ENCODE results near the gene SRRD. TPM values are rescaled to one million over a fixed set of nuclear protein-coding genes. Genes with fewer than 3 reads are reported as not detected.

The SRRD gene
- total RNA-seq, 2 experiments from 2014 or later, result 23.1 to 33.0 TPM

GRCh38 chr22:26513838-26514237 lies 30.2 kb downstream of the SRRD start:
- no peak overlapping the region for H3K27ac ChIP-seq (ENCODE audit: low read depth, low read length, poor library complexity, severe bottlenecking)
- CTCF ChIA-PET (ENCODE audit: unreplicated experiment), result no interaction called here
- POLR2A ChIA-PET, result interaction anchor here (0.8 to 2.0 kb wide), 2 partner anchors 19 to 20 kb away, joined by 3 to 9 read pairs; no protein-coding TSS in a partner anchor
- intact Hi-C loops (cut with micrococcal nuclease; ENCODE audit: unreplicated experiment), result no loop called here
- H3K4me1 ChIP-seq (ENCODE audit: insufficient read depth, low read length, poor library complexity, severe bottlenecking), result peaks cover 34% of the 10 kb centered on the region
- H3K9me2 ChIP-seq (ENCODE audit: insufficient read depth, low read length), result no peaks in the 10 kb centered on the region
- H4K20me1 ChIP-seq (ENCODE audit: insufficient read depth, low read length), result no peaks in the 10 kb centered on the region; the same call in 1 of the 2 replicates
- no peak for DNase-seq (ENCODE audit: low spot score)
- no TSS peak for BruUV-seq (replicated peaks)
- H3K4me2 ChIP-seq (ENCODE audit: low read length), result peak overlapping the region; percentile 95
- H3K9me3 ChIP-seq (ENCODE audit: low read length), result no peaks in the 10 kb centered on the region
- TF ChIP-seq CTCF (conservative IDR thresholded peaks at IDR 0.05; ENCODE audit: low read length) (no peak), EZH2phosphoT487 (IDR thresholded peaks at IDR 0.05; ENCODE audit: borderline replicate concordance, low read depth, low read length) (no peak)
- peaks cover 37% of the 10 kb centered on the region for H3K79me2 ChIP-seq (ENCODE audit: insufficient read depth, low read depth, low read length)
- peak overlapping the region; percentile 88 for H3K4me3 ChIP-seq (ENCODE audit: low read depth, low read length, poor library complexity, severe bottlenecking)
- H2AFZ ChIP-seq (ENCODE audit: low read length), result 0 out of 2 replicates have a peak overlapping the region, but pooled peaks have one; percentile 6
- H3K36me3 ChIP-seq (ENCODE audit: insufficient read depth, low read length), result peaks cover 21% of the 10 kb centered on the region

GRCh38 chr22:26514419-26515161 lies 30.9 kb downstream of the SRRD start:
- no peak overlapping the region for H3K27ac ChIP-seq (ENCODE audit: low read depth, low read length, poor library complexity, severe bottlenecking)
- H2AFZ ChIP-seq (ENCODE audit: low read length), result no peak overlapping the region
- ChIA-PET POLR2A (interaction anchor here (0.8 to 1.2 kb wide), 5 partner anchors 13 to 35 kb away, joined by 3 read pairs; no protein-coding TSS in a partner anchor), CTCF (ENCODE audit: unreplicated experiment) (no interaction called here)
- peak overlapping the region; percentile 95 for H3K4me2 ChIP-seq (ENCODE audit: low read length)
- DNase-seq (ENCODE audit: low spot score), result no peak
- peaks cover 37% of the 10 kb centered on the region for H3K79me2 ChIP-seq (ENCODE audit: insufficient read depth, low read depth, low read length)
- no peaks in the 10 kb centered on the region for H3K9me2 ChIP-seq (ENCODE audit: insufficient read depth, low read length)
- peaks cover 13% of the 10 kb centered on the region for H3K36me3 ChIP-seq (ENCODE audit: insufficient read depth, low read length)
- BruUV-seq (replicated peaks), result no TSS peak
- peak overlapping the region; percentile 88 for H3K4me3 ChIP-seq (ENCODE audit: low read depth, low read length, poor library complexity, severe bottlenecking)
- no peaks in the 10 kb centered on the region; the same call in 1 of the 2 replicates for H4K20me1 ChIP-seq (ENCODE audit: insufficient read depth, low read length)
- intact Hi-C loops (cut with micrococcal nuclease; ENCODE audit: unreplicated experiment), result no loop called here
- peaks cover 34% of the 10 kb centered on the region for H3K4me1 ChIP-seq (ENCODE audit: insufficient read depth, low read length, poor library complexity, severe bottlenecking)
- TF ChIP-seq CTCF (conservative IDR thresholded peaks at IDR 0.05; ENCODE audit: low read length) (no peak), EZH2phosphoT487 (IDR thresholded peaks at IDR 0.05; ENCODE audit: borderline replicate concordance, low read depth, low read length) (no peak)
- H3K9me3 ChIP-seq (ENCODE audit: low read length), result no peaks in the 10 kb centered on the region

- H3K4me1 ChIP-seq (ENCODE audit: insufficient read depth, low read length, poor library complexity, severe bottlenecking), result peaks cover 31% of the 10 kb centered on the region
- no peak overlapping the region for H3K27ac ChIP-seq (ENCODE audit: low read depth, low read length, poor library complexity, severe bottlenecking)
- no peaks in the 10 kb centered on the region for H3K9me3 ChIP-seq (ENCODE audit: low read length)
- H2AFZ ChIP-seq (ENCODE audit: low read length), result no peak overlapping the region
- CTCF ChIA-PET (ENCODE audit: unreplicated experiment), result interaction anchor here (0.6 kb wide), 1 partner anchor 947 kb away, joined by 3 read pairs; no protein-coding TSS in a partner anchor
- no peaks in the 10 kb centered on the region for H3K9me2 ChIP-seq (ENCODE audit: insufficient read depth, low read length)
- no peaks in the 10 kb centered on the region; the same call in 1 of the 2 replicates for H4K20me1 ChIP-seq (ENCODE audit: insufficient read depth, low read length)
- POLR2A ChIA-PET, result interaction anchor here (0.7 to 1.0 kb wide), 3 partner anchors 17 to 19 kb away, joined by 3 to 5 read pairs (median 3); no protein-coding TSS in a partner anchor
- no TSS peak for BruUV-seq (replicated peaks)
- H3K4me3 ChIP-seq (ENCODE audit: low read depth, low read length, poor library complexity, severe bottlenecking), result no peak overlapping the region
- no peak for DNase-seq (ENCODE audit: low spot score)
- no peak for TF ChIP-seq EZH2phosphoT487 (IDR thresholded peaks at IDR 0.05; ENCODE audit: borderline replicate concordance, low read depth, low read length)
- no peak for TF ChIP-seq CTCF (conservative IDR thresholded peaks at IDR 0.05; ENCODE audit: low read length)
- peaks cover 29% of the 10 kb centered on the region for H3K79me2 ChIP-seq (ENCODE audit: insufficient read depth, low read depth, low read length)
- H3K36me3 ChIP-seq (ENCODE audit: insufficient read depth, low read length), result peaks cover under 1% of the 10 kb centered on the region; the same call in 1 of the 2 replicates
- H3K4me2 ChIP-seq (ENCODE audit: low read length), result no peak overlapping the region
- intact Hi-C loops (cut with micrococcal nuclease; ENCODE audit: unreplicated experiment), result no loop called here
Observed at GRCh38 chr22:26515931-26516330, 32.3 kb downstream of the SRRD start.

Measured in OCI-LY7 (cell line).